H9 (cell line): ENCODE data around the gene TENM4. TPM values are rescaled to one million over a fixed set of nuclear protein-coding genes. Genes with fewer than 3 reads are reported as not detected.

Experiments
- DNase-seq: peaks from one replicate; pipeline ENCODE4 v3.0.0-alpha.2; 2017
- H2AFZ ChIP-seq: one replicate; pipeline ENCODE4 v1.6.1; 2013; ENCODE audit warnings: mild to moderate bottlenecking, low read length, control low read depth, moderate library complexity
- H2AK5ac ChIP-seq: 2 replicates; pipeline ENCODE4 v1.6.1; 2013; ENCODE audit warnings: low read length, control low read depth, mixed read lengths; ENCODE audit not compliant: insufficient read length
- H2BK120ac ChIP-seq: one replicate; pipeline ENCODE4 v1.6.1; 2013; ENCODE audit warnings: low read depth, mild to moderate bottlenecking, low read length, control low read depth, inconsistent platforms; ENCODE audit not compliant: poor library complexity, severe bottlenecking
- H2BK12ac ChIP-seq: 2 replicates; pipeline ENCODE4 v1.6.1; 2013; ENCODE audit warnings: low read length, control low read depth, mixed read lengths, low read depth; ENCODE audit not compliant: insufficient read length
- H2BK15ac ChIP-seq: 2 replicates; pipeline ENCODE4 v1.6.1; 2013; ENCODE audit warnings: low read depth, low read length, control low read depth
- H2BK20ac ChIP-seq: one replicate; pipeline ENCODE4 v1.6.1; 2013; ENCODE audit warnings: low read depth, mild to moderate bottlenecking, low read length, control low read depth, inconsistent platforms; ENCODE audit not compliant: poor library complexity, severe bottlenecking
- H2BK5ac ChIP-seq: 2 replicates; pipeline ENCODE4 v1.6.1; 2013; ENCODE audit warnings: low read length, control low read depth, mixed read lengths; ENCODE audit not compliant: insufficient read length
- H3K14ac ChIP-seq: 2 replicates; pipeline ENCODE4 v1.6.1; 2013; ENCODE audit warnings: low read length, control low read depth; ENCODE audit not compliant: insufficient read depth
- H3K18ac ChIP-seq: 2 replicates; pipeline ENCODE4 v1.6.1; 2013; ENCODE audit warnings: low read depth, mild to moderate bottlenecking, mixed read lengths, low read length, control low read depth; ENCODE audit not compliant: insufficient read length
- H3K23ac ChIP-seq: 2 replicates; pipeline ENCODE4 v1.6.1; 2013; ENCODE audit warnings: low read length, control low read depth, mixed read lengths, low read depth; ENCODE audit not compliant: insufficient read length
- H3K23me2 ChIP-seq: 2 replicates; pipeline ENCODE4 v1.6.1; 2013; ENCODE audit warnings: low read depth, mild to moderate bottlenecking, mixed read lengths, low read length, control low read depth; ENCODE audit not compliant: insufficient read length, poor library complexity, severe bottlenecking
- H3K27ac ChIP-seq: 2 replicates; pipeline ENCODE4 v1.5.1; 2013; ENCODE audit warnings: low read length, control low read depth, mixed read lengths, low read depth; ENCODE audit not compliant: insufficient read length
- H3K27me3 ChIP-seq: 2 replicates; pipeline ENCODE4 v1.6.1; 2013; ENCODE audit warnings: low read length, control low read depth, inconsistent platforms; ENCODE audit not compliant: insufficient read depth
- H3K4ac ChIP-seq: 2 replicates; pipeline ENCODE4 v1.6.1; 2013; ENCODE audit warnings: low read depth, mild to moderate bottlenecking, control low read depth, inconsistent platforms, low read length, moderate library complexity
- H3K4me1 ChIP-seq: 2 replicates; pipeline ENCODE4 v1.6.1; 2013; ENCODE audit warnings: low read length, control low read depth, inconsistent platforms; ENCODE audit not compliant: insufficient read depth
- H3K4me2 ChIP-seq: 2 replicates; pipeline ENCODE4 v1.6.1; 2013; ENCODE audit warnings: low read length, control low read depth, mixed read lengths; ENCODE audit not compliant: insufficient read length, insufficient read depth
- H3K56ac ChIP-seq: 2 replicates; pipeline ENCODE4 v1.6.1; 2013; ENCODE audit warnings: low read depth, mild to moderate bottlenecking, mixed read lengths, low read length, control low read depth; ENCODE audit not compliant: insufficient read length
- H3K79me1 ChIP-seq: 2 replicates; pipeline ENCODE4 v1.6.1; 2013; ENCODE audit warnings: low read depth, mild to moderate bottlenecking, moderate library complexity, low read length, control low read depth, inconsistent platforms; ENCODE audit not compliant: insufficient read depth, poor library complexity, severe bottlenecking
- H3K79me2 ChIP-seq: 2 replicates; pipeline ENCODE4 v1.6.1; 2013; ENCODE audit warnings: low read length, control low read depth, inconsistent platforms; ENCODE audit not compliant: insufficient read depth
- H3K9ac ChIP-seq: 2 replicates; pipeline ENCODE4 v1.6.1; 2013; ENCODE audit warnings: low read length, control low read depth, mixed read lengths; ENCODE audit not compliant: insufficient read length; ENCODE audit errors: extremely low read depth
- H3K9me3 ChIP-seq: one replicate; pipeline ENCODE4 v1.6.1; 2013; ENCODE audit warnings: low read depth, low read length, inconsistent platforms; ENCODE audit not compliant: control insufficient read depth
- H3T11ph ChIP-seq: one replicate; pipeline ENCODE4 v1.6.1; 2013; ENCODE audit warnings: mild to moderate bottlenecking, low read length, control low read depth, inconsistent platforms
- H4K20me1 ChIP-seq: one replicate; pipeline ENCODE4 v1.6.1; 2013; ENCODE audit not compliant: control insufficient read depth, insufficient read length, insufficient read depth
- H4K5ac ChIP-seq: 2 replicates; pipeline ENCODE4 v1.6.1; 2013; ENCODE audit warnings: low read depth, mild to moderate bottlenecking, mixed read lengths, low read length, control low read depth; ENCODE audit not compliant: insufficient read length
- H4K8ac ChIP-seq: replicated peaks from 2 replicates; pipeline ENCODE4 v1.6.1; 2013; ENCODE audit warnings: low read length, control low read depth, mixed read lengths, low read depth; ENCODE audit not compliant: insufficient read length
- H4K91ac ChIP-seq: 2 replicates; pipeline ENCODE4 v1.6.1; 2013; ENCODE audit warnings: low read depth, mild to moderate bottlenecking, moderate library complexity, mixed read lengths, low read length, control low read depth; ENCODE audit not compliant: insufficient read length
- H3K27ac Mint-ChIP-seq, 3 experiments: 2 replicates in 2 of 3; 3 replicates in 1 of 3; pipeline ENCODE4 v1.8.0; 2020 to 2021; ENCODE audit warnings: mixed read lengths in 3 of 3, mild to moderate bottlenecking in 1 of 3, moderate library complexity in 1 of 3
- H3K27me3 Mint-ChIP-seq: 2 replicates; pipeline ENCODE4 v1.8.0; 2021; ENCODE audit warnings: low read depth, mild to moderate bottlenecking, moderate library complexity, mixed read lengths
- H3K36me3 Mint-ChIP-seq, 3 experiments: 2 replicates in 2 of 3; 3 replicates in 1 of 3; pipeline ENCODE4 v1.8.0; 2020 to 2021; ENCODE audit warnings: low read depth in 3 of 3, mixed read lengths in 3 of 3; ENCODE audit not compliant: insufficient read depth in 1 of 3
- H3K4me1 Mint-ChIP-seq, 2 experiments: 2 replicates each; pipeline ENCODE4 v1.8.0; 2020; ENCODE audit warnings: mixed read lengths in 2 of 2
- H3K4me3 Mint-ChIP-seq, 2 experiments: 2 replicates in 1 of 2; 3 replicates in 1 of 2; pipeline ENCODE4 v1.8.0; 2020 to 2021; ENCODE audit warnings: mild to moderate bottlenecking in 2 of 2, mixed read lengths in 2 of 2, moderate library complexity in 1 of 2
- H3K9me3 Mint-ChIP-seq, 2 experiments: 2 replicates in 1 of 2; 3 replicates in 1 of 2; pipeline ENCODE4 v1.8.0; 2020; ENCODE audit warnings: mild to moderate bottlenecking in 2 of 2, mixed read lengths in 2 of 2, moderate library complexity in 1 of 2
- CTCF ChIP-seq: fragments of 200-600 bp; sonication (generic); conservative IDR thresholded peaks from 3 replicates; pipeline ENCODE4 v1.8.0; 2021; ENCODE audit warnings: antibody characterized with exemption, mild to moderate bottlenecking
- WGBS: extraction: QIAGEN DNeasy Blood & Tissue Kit; methylation state at CpG from one replicate; pipeline ENCODE4 v1.1.7; 2013; ENCODE audit warnings: missing lambda C conversion rate, low lambda C conversion rate, mixed read lengths; ENCODE audit not compliant: insufficient read length; ENCODE audit errors: extremely low coverage; 5-methylcytosine and 5-hydroxymethylcytosine counted together
- total RNA-seq: library from RNA; stranded (reverse); gene quantifications from 2 replicates; pipeline ENCODE4 v1.2.1, GENCODE V29; 2021

TENM4 gene
- total RNA-seq, 1 experiment from 2014 or later: 4.6 TPM

DNA sequence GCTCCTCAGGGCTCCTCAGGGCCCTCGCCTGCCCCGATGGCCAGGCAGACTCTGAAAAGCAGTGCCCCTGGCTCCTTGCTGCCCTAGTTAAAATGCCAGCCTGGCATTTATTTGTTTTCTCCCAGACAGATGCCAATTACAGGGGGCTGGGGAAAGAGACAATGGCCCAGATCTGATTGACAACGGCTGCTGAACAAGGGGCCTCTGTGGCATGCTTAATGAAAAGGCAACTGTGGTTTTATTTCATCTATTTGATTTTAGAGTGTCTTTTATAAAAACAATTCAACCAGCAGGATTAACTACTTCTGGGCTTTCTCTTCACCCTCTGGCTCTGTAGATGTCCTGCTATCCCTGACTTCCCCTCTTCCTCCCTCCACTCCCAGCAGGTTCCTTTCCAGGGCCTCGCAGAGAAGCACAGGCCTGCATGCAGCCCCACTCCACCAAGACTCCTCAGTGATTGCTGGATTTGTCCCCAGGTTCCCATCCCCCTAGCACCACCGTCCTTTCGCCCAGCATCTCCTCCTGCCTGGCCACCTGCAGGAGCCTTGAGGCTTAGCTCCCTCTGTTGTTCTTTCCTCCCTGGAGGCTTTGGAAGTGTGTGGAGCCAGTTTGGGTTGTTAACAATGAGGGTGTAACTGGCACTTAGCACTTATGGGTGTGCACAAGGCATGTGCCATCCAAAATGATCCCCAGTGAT is 171.1 kb downstream of the TENM4 start:
- peaks cover 21 to 30% of the 10 kb centered on the region in 2 experiments for H3K4me1 Mint-ChIP-seq
- no peaks in the 10 kb centered on the region for H3K79me2 ChIP-seq
- H3T11ph ChIP-seq: no peak overlapping the region
- H2BK120ac ChIP-seq: no peak overlapping the region
- peak; percentile 49; the same call in 2 of the 3 replicates for TF ChIP-seq CTCF
- no peak overlapping the region for H2AFZ ChIP-seq
- H3K79me1 ChIP-seq: no peaks in the 10 kb centered on the region
- H3K4me3 Mint-ChIP-seq: no peak overlapping the region
- H3K4ac ChIP-seq: no peak overlapping the region
- no peak overlapping the region for H3K23ac ChIP-seq
- H3K18ac ChIP-seq: no peak overlapping the region
- H4K20me1 ChIP-seq: no peaks in the 10 kb centered on the region
- no peak overlapping the region for H3K14ac ChIP-seq
- no peaks in the 10 kb centered on the region for H3K23me2 ChIP-seq
- H2BK15ac ChIP-seq: no peak overlapping the region
- no peak overlapping the region for H3K27ac ChIP-seq
- H3K27ac Mint-ChIP-seq: peak overlapping the region in 2 of 3 experiments; percentile 47 to 73; a peak in 3 of 7 replicates
- H4K8ac ChIP-seq: no peak overlapping the region
- H3K9me3 ChIP-seq: no peaks in the 10 kb centered on the region
- no peaks in the 10 kb centered on the region for H3K27me3 ChIP-seq
- H2AK5ac ChIP-seq: no peak overlapping the region
- H4K91ac ChIP-seq: no peak overlapping the region
- no peak overlapping the region for H2BK20ac ChIP-seq
- H3K9ac ChIP-seq: no peak overlapping the region
- no CpG with 5 or more reads among the region's 6 CpGs for WGBS
- no peaks in the 10 kb centered on the region for H3K9me3 Mint-ChIP-seq
- H3K4me2 ChIP-seq: no peak overlapping the region
- peak; percentile 69 for DNase-seq
- H2BK5ac ChIP-seq: no peak overlapping the region
- H2BK12ac ChIP-seq: no peak overlapping the region
- H4K5ac ChIP-seq: no peak overlapping the region
- H3K36me3 Mint-ChIP-seq: no peaks in the 10 kb centered on the region; a peak in 2 of 7 replicates
- H3K56ac ChIP-seq: no peak overlapping the region
- H3K27me3 Mint-ChIP-seq: no peaks in the 10 kb centered on the region
- H3K4me1 ChIP-seq: peaks cover 3% of the 10 kb centered on the region
